Raji (cell line): ENCODE data around the gene SREBF2.

Experiments used
- POLR2A ChIP-seq: IDR thresholded peaks from 2 replicates; pipeline ENCODE4 v1.6.1; 2011; ENCODE audit warnings: low read depth, low read length, control low read depth; ENCODE audit not compliant: insufficient read depth

The SREBF2 gene

GRCh38 chr22:41846268-41846987, 13.5 kb downstream of the SREBF2 start:
- no peak for TF ChIP-seq POLR2A

GRCh38 chr22:41847300-41847699, 14.4 kb downstream of the SREBF2 start:
- TF ChIP-seq POLR2A, result no peak

- TF ChIP-seq POLR2A, result no peak
These were observed 15.6 kb downstream of the SREBF2 start for GRCh38 chr22:41848468-41848867.

- no peak for TF ChIP-seq POLR2A
These were observed 23.6 kb downstream of the SREBF2 start for GRCh38 chr22:41856469-41856868.

- no peak for TF ChIP-seq POLR2A
These were observed 24.4 kb downstream of the SREBF2 start for GRCh38 chr22:41857155-41857859.

- TF ChIP-seq POLR2A, result no peak
These were observed 24.9 kb downstream of the SREBF2 start for GRCh38 chr22:41857860-41858199.

GRCh38 chr22:41862160-41862529, 29.2 kb downstream of the SREBF2 start:
- peak; percentile 72 for TF ChIP-seq POLR2A

GRCh38 chr22:41862530-41863266, 29.8 kb downstream of the SREBF2 start:
- peak; percentile 27; the same call in 1 of the 2 replicates for TF ChIP-seq POLR2A

- no peak for TF ChIP-seq POLR2A
These were observed 30.6 kb downstream of the SREBF2 start for GRCh38 chr22:41863472-41863871.

GRCh38 chr22:41868556-41868955, 35.7 kb downstream of the SREBF2 start:
- TF ChIP-seq POLR2A, result no peak

- no peak for TF ChIP-seq POLR2A
These were observed 37.9 kb downstream of the SREBF2 start for GRCh38 chr22:41870786-41871185.

- no peak for TF ChIP-seq POLR2A
These were observed 40.5 kb downstream of the SREBF2 start for GRCh38 chr22:41873391-41873790.

GRCh38 chr22:41874090-41874489, 41.2 kb downstream of the SREBF2 start:
- no peak for TF ChIP-seq POLR2A

- TF ChIP-seq POLR2A, result no peak
These were observed 42.8 kb downstream of the SREBF2 start for GRCh38 chr22:41875531-41876270.

GRCh38 chr22:41876275-41876674, 43.4 kb downstream of the SREBF2 start:
- TF ChIP-seq POLR2A, result no peak

GRCh38 chr22:41876675-41877074, 43.8 kb downstream of the SREBF2 start:
- TF ChIP-seq POLR2A, result no peak

GRCh38 chr22:41880653-41881052, 47.7 kb downstream of the SREBF2 start:
- TF ChIP-seq POLR2A, result no peak
